Keratinocyte (primary cell): ENCODE data around the gene SLF2.

Experiments used
- CTCF ChIP-seq, 3 experiments: IDR thresholded peaks in 1 of 3; conservative IDR thresholded peaks in 1 of 3; optimal IDR thresholded peaks in 1 of 3; 2 replicates in 2 of 3; 3 replicates in 1 of 3; pipeline versions ENCODE3 to v1.5.1; 2011; ENCODE audit warnings: low read length in 3 of 3, mild to moderate bottlenecking in 3 of 3, moderate library complexity in 2 of 3, control low read depth in 1 of 3, inconsistent platforms in 1 of 3; ENCODE audit not compliant: insufficient read depth in 2 of 3; ENCODE audit errors: extremely low read depth in 1 of 3
- EZH2 ChIP-seq: IDR thresholded peaks from one replicate; pipeline ENCODE4 v1.6.1; 2012; ENCODE audit warnings: inconsistent platforms, mild to moderate bottlenecking, low read length, moderate library complexity

- no peak for TF ChIP-seq CTCF (optimal IDR thresholded peaks at IDR 0.05 in 1 of 3, IDR thresholded peaks at IDR 0.05 in 1 of 3, conservative IDR thresholded peaks at IDR 0.05 in 1 of 3; ENCODE audit: extremely low read depth in 1 of 3, insufficient read depth in 2 of 3, low read length in 3 of 3)
- no peak for TF ChIP-seq EZH2
Measured at GRCh38 chr10:100984672-100985177, 72.0 kb downstream of the SLF2 start.
